Stomach smooth muscle (tissue), 2 donors: ENCODE results near the gene C9orf153.

ENCODE experiments used
- H3K27ac ChIP-seq: one replicate; pipeline ENCODE4 v1.7.0; 2013; ENCODE audit warnings: mild to moderate bottlenecking, low read length, inconsistent platforms
- H3K27me3 ChIP-seq, 2 donors: one replicate each; pipeline ENCODE4 v1.7.0; 2013; ENCODE audit warnings: low read length in 2 of 2; ENCODE audit not compliant: insufficient read depth in 2 of 2, control insufficient read depth in 1 of 2
- H3K36me3 ChIP-seq, 2 donors: one replicate each; pipeline ENCODE4 v1.7.0; 2013; ENCODE audit warnings: low read length in 2 of 2; ENCODE audit not compliant: control insufficient read depth in 2 of 2, insufficient read depth in 2 of 2
- H3K4me1 ChIP-seq: one replicate; pipeline ENCODE4 v1.7.0; 2013; ENCODE audit warnings: low read length; ENCODE audit not compliant: control insufficient read depth, insufficient read depth
- H3K4me3 ChIP-seq, 2 donors: one replicate each; pipeline ENCODE4 v1.7.0; 2013; ENCODE audit warnings: low read length in 2 of 2
- H3K9ac ChIP-seq, 2 donors: one replicate each; pipeline ENCODE4 v1.7.0; 2013; ENCODE audit warnings: low read length in 2 of 2, mild to moderate bottlenecking in 1 of 2
- H3K9me3 ChIP-seq, 2 donors: one replicate each; pipeline ENCODE4 v1.7.0; 2013; ENCODE audit warnings: low read length in 2 of 2; ENCODE audit not compliant: control insufficient read depth in 2 of 2
- donor health status: healthy.
- donor health status: Pancreatic carcinoma.

Gene C9orf153

GRCh38 chr9:86238861-86239770, 20.3 kb downstream of the C9orf153 start:
- no peaks in the 10 kb centered on the region for H3K27me3 ChIP-seq
- H3K9ac ChIP-seq, result no peak overlapping the region
- no peaks in the 10 kb centered on the region for H3K9me3 ChIP-seq
- H3K36me3 ChIP-seq, result no peaks in the 10 kb centered on the region
- no peak overlapping the region for H3K4me3 ChIP-seq
- H3K4me1 ChIP-seq, result peaks cover 5% of the 10 kb centered on the region
- H3K27ac ChIP-seq, result no peak overlapping the region

- no peak overlapping the region for H3K4me3 ChIP-seq
- no peaks in the 10 kb centered on the region for H3K4me1 ChIP-seq
Observed at GRCh38 chr9:86230858-86231257, 28.6 kb downstream of the C9orf153 start.

GRCh38 chr9:86222667-86223066, 36.8 kb downstream of the C9orf153 start:
- Histone ChIP-seq H3K27me3 (no peaks in the 10 kb centered on the region), H3K36me3 (no peaks in the 10 kb centered on the region), H3K4me1 (no peaks in the 10 kb centered on the region), H3K4me3 (no peak overlapping the region), H3K9ac (no peak overlapping the region), H3K9me3 (no peaks in the 10 kb centered on the region), H3K27ac (no peak overlapping the region)

More at GRCh38 chr9:86230858-86231257, 28.6 kb downstream of the C9orf153 start:
- Histone ChIP-seq H3K36me3 (no peaks in the 10 kb centered on the region), H3K9me3 (no peaks in the 10 kb centered on the region), H3K9ac (no peak overlapping the region), H3K27me3 (no peaks in the 10 kb centered on the region), H3K27ac (no peak overlapping the region)

GRCh38 chr9:86219606-86220005, 39.9 kb downstream of the C9orf153 start:
- no peak overlapping the region for H3K4me3 ChIP-seq
- H3K27ac ChIP-seq, result no peak overlapping the region
- H3K4me1 ChIP-seq, result no peaks in the 10 kb centered on the region
- H3K27me3 ChIP-seq, result no peaks in the 10 kb centered on the region
- H3K9me3 ChIP-seq, result no peaks in the 10 kb centered on the region
- no peaks in the 10 kb centered on the region for H3K36me3 ChIP-seq
- H3K9ac ChIP-seq, result no peak overlapping the region

- Histone ChIP-seq H3K27me3 (no peaks in the 10 kb centered on the region), H3K36me3 (no peaks in the 10 kb centered on the region), H3K4me1 (no peaks in the 10 kb centered on the region), H3K4me3 (no peak overlapping the region), H3K9me3 (no peaks in the 10 kb centered on the region), H3K27ac (no peak overlapping the region), H3K9ac (no peak overlapping the region)
Observed at GRCh38 chr9:86217076-86217755, 42.2 kb downstream of the C9orf153 start.

GRCh38 chr9:86207193-86207592, 52.3 kb downstream of the C9orf153 start:
- Histone ChIP-seq H3K9ac (no peak overlapping the region), H3K27me3 (no peaks in the 10 kb centered on the region), H3K9me3 (no peaks in the 10 kb centered on the region), H3K4me1 (no peaks in the 10 kb centered on the region), H3K27ac (no peak overlapping the region), H3K36me3 (no peaks in the 10 kb centered on the region), H3K4me3 (no peak overlapping the region)

GRCh38 chr9:86202338-86202882, 57.0 kb downstream of the C9orf153 start:
- Histone ChIP-seq H3K9ac (no peak overlapping the region), H3K9me3 (no peaks in the 10 kb centered on the region), H3K4me3 (no peak overlapping the region), H3K4me1 (peaks cover 3% of the 10 kb centered on the region), H3K36me3 (no peaks in the 10 kb centered on the region), H3K27me3 (no peaks in the 10 kb centered on the region), H3K27ac (no peak overlapping the region)

GRCh38 chr9:86201474-86202337, 57.8 kb downstream of the C9orf153 start:
- H3K9ac ChIP-seq, result no peak overlapping the region
- H3K4me3 ChIP-seq, result no peak overlapping the region
- peaks cover 3% of the 10 kb centered on the region for H3K4me1 ChIP-seq
- H3K9me3 ChIP-seq, result no peaks in the 10 kb centered on the region
- H3K27me3 ChIP-seq, result no peaks in the 10 kb centered on the region
- H3K36me3 ChIP-seq, result no peaks in the 10 kb centered on the region
- no peak overlapping the region for H3K27ac ChIP-seq

- H3K36me3 ChIP-seq, result no peaks in the 10 kb centered on the region
- H3K27me3 ChIP-seq, result no peaks in the 10 kb centered on the region
- no peak overlapping the region for H3K9ac ChIP-seq
- H3K9me3 ChIP-seq, result no peaks in the 10 kb centered on the region
- H3K4me1 ChIP-seq, result peaks cover 3% of the 10 kb centered on the region
- H3K27ac ChIP-seq, result no peak overlapping the region
- H3K4me3 ChIP-seq, result no peak overlapping the region
Observed at GRCh38 chr9:86200599-86201162, 58.8 kb downstream of the C9orf153 start.

- Histone ChIP-seq H3K9me3 (peaks cover 0 to 15% of the 10 kb centered on the region in 2 donors), H3K27ac (no peak overlapping the region), H3K4me1 (no peaks in the 10 kb centered on the region), H3K27me3 (no peaks in the 10 kb centered on the region), H3K4me3 (no peak overlapping the region), H3K9ac (no peak overlapping the region), H3K36me3 (no peaks in the 10 kb centered on the region)
Observed at GRCh38 chr9:86193088-86193487, 66.4 kb downstream of the C9orf153 start.
